Type B pancreatic cell (in vitro differentiated cells): ENCODE data around the gene HDAC9. TPM values are rescaled to one million over a fixed set of nuclear protein-coding genes. Genes with fewer than 3 reads are reported as not detected.
A peak's percentile ranks its signal among the peaks of the same experiment; 100 is the strongest.

Experiments used
- DNase-seq: peaks from one replicate; pipeline ENCODE4 v3.0.0; 2021; ENCODE audit warnings: mixed read lengths; ENCODE audit not compliant: unreplicated experiment; ENCODE audit errors: extremely low spot score
- H3K27ac Mint-ChIP-seq: 2 replicates; pipeline ENCODE4 v1.8.0; 2021; ENCODE audit warnings: mild to moderate bottlenecking, mixed read lengths
- H3K27me3 Mint-ChIP-seq: 2 replicates; pipeline ENCODE4 v1.8.0; 2021; ENCODE audit warnings: mixed read lengths
- H3K36me3 Mint-ChIP-seq: 2 replicates; pipeline ENCODE4 v1.8.0; 2021; ENCODE audit warnings: mixed read lengths
- H3K4me1 Mint-ChIP-seq: one replicate; pipeline ENCODE4 v1.8.0; 2021; ENCODE audit warnings: mixed read lengths; ENCODE audit not compliant: unreplicated experiment
- H3K4me3 Mint-ChIP-seq: 2 replicates; pipeline ENCODE4 v1.8.0; 2021; ENCODE audit warnings: mild to moderate bottlenecking, mixed read lengths
- H3K9me3 Mint-ChIP-seq: 2 replicates; pipeline ENCODE4 v1.8.0; 2021; ENCODE audit warnings: mixed read lengths
- total RNA-seq: library from RNA; stranded (reverse); gene quantifications from 2 replicates; pipeline ENCODE4 v1.2.1, GENCODE V29; 2021; ENCODE audit warnings: low replicate concordance
- TF ChIP-seq, protein P1 (sequence below): fragments of 200-600 bp; sonication (generic); conservative IDR thresholded peaks from 2 replicates; pipeline ENCODE4 v1.5.0; 2021; ENCODE audit warnings: antibody characterized with exemption, mild to moderate bottlenecking

The HDAC9 gene
- total RNA-seq, 1 donor from 2014 or later: 6.8 TPM

DNA sequence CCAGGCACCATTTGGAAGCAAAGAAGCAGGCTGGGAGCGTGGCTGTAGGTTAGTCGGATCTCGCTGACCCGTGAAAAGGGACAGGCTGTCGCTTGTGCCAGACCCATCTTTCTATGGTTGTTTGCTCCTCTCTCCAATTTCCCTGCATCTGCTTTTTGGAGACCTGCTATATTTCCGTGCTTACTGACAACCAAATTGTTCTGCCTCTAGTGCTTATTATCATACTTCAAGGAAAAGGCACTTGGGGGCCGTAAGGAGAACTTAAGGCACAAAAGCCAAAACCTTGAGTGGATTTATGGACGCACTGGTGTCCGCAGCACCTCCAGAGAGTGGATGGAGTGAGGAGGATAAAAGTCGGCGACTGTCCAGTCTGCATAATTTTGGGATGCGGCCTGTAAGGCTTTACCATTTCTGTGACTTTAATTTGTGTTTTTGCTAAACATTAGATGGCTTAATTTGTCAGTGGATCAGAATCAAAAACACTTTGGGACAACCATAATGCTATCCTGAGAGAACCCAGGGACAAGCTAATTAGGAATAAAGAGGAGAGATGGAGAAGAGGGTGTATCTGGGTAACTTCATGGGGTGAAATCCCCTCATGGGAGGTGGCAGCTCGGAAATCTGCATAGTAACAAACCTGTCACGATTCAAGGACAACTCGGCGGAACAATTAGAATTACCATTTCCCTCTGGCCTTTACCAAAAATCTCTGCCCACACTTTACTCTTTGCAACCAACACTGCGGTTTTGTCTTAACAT, 206.7 kb downstream of the HDAC9 start:
- no peaks in the 10 kb centered on the region for H3K9me3 Mint-ChIP-seq

DNA sequence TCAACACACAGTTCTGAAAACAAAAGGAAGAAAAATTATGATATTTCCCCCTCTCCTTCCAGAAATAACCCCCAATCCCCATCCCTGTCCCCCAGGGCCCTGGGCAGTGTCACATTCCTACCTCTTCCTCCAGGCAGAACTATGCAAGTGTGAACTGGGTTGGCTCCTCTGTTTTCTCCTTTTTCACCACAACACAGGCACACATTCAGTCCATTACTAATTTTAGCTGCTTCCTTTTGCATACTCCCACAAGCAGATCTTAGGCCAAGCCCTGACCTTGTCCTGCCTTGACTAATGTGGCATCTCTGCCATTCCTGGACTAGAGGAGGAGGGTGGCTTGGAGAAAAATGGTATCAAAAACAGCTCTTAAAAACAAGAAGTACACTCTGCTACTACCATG, 208.1 kb downstream of the HDAC9 start:
- Mint-ChIP-seq H3K27me3 (no peaks in the 10 kb centered on the region), H3K9me3 (no peaks in the 10 kb centered on the region), H3K4me1 (peaks cover 29% of the 10 kb centered on the region), H3K27ac (no peak overlapping the region), H3K36me3 (no peaks in the 10 kb centered on the region), H3K4me3 (no peak overlapping the region)
- no peak for DNase-seq
- TF ChIP-seq, protein P1, sequence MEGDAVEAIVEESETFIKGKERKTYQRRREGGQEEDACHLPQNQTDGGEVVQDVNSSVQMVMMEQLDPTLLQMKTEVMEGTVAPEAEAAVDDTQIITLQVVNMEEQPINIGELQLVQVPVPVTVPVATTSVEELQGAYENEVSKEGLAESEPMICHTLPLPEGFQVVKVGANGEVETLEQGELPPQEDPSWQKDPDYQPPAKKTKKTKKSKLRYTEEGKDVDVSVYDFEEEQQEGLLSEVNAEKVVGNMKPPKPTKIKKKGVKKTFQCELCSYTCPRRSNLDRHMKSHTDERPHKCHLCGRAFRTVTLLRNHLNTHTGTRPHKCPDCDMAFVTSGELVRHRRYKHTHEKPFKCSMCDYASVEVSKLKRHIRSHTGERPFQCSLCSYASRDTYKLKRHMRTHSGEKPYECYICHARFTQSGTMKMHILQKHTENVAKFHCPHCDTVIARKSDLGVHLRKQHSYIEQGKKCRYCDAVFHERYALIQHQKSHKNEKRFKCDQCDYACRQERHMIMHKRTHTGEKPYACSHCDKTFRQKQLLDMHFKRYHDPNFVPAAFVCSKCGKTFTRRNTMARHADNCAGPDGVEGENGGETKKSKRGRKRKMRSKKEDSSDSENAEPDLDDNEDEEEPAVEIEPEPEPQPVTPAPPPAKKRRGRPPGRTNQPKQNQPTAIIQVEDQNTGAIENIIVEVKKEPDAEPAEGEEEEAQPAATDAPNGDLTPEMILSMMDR: no peak

More for the DNA sequence above, 206.7 kb downstream of the HDAC9 start:
- TF ChIP-seq, protein P1: no peak
- no peaks in the 10 kb centered on the region for H3K27me3 Mint-ChIP-seq
- no peaks in the 10 kb centered on the region for H3K36me3 Mint-ChIP-seq
- DNase-seq: no peak
- peaks cover 29% of the 10 kb centered on the region for H3K4me1 Mint-ChIP-seq
- no peak overlapping the region for H3K4me3 Mint-ChIP-seq
- H3K27ac Mint-ChIP-seq: no peak overlapping the region

DNA sequence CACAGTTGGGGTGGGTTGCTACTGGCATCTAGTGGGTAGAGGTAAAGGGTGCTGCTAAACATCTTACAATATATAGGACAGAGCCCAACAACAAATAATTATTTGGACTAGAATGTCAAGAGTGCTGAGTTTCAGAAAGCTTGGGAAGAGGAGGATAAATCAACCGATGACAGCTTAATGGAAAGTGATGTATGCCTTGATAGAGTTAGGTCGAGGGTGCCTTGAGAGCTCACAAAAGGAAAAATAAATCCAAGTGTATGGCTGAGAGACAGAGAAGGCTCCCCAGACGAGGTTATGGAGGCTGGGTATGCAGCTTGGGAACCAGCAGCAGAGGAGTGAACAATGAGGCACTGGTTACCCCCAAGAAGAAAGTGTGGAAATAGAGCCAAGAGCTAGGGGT, 211.1 kb downstream of the HDAC9 start:
- Mint-ChIP-seq H3K4me1 (peaks cover 27% of the 10 kb centered on the region), H3K27ac (no peak overlapping the region), H3K4me3 (no peak overlapping the region), H3K9me3 (peaks cover 4% of the 10 kb centered on the region), H3K36me3 (no peaks in the 10 kb centered on the region), H3K27me3 (no peaks in the 10 kb centered on the region)
- DNase-seq: no peak
- TF ChIP-seq, protein P1: no peak

DNA sequence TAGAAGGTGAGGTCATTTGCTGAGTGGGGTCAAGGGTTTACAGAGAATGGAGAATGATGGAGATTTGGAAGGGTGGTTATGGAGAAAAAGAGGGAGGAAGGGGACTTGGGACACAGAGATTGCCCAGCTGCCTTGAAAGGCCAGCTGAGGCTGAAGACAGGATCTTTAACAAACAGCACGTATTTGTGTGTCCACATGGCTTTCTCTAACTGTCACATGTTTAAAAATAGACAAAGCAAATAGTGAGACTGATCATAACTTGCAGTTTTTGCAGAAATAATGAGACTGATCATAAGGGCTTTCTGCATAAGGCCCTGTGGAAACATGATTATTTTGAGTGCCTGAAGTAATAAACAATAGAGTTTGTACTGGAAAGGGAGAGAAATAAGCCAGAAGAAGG, 212.7 kb downstream of the HDAC9 start:
- no peak for DNase-seq
- H3K4me3 Mint-ChIP-seq: no peak overlapping the region
- H3K36me3 Mint-ChIP-seq: no peaks in the 10 kb centered on the region
- no peaks in the 10 kb centered on the region for H3K27me3 Mint-ChIP-seq
- TF ChIP-seq, protein P1: no peak
- H3K27ac Mint-ChIP-seq: peak overlapping the region; percentile 37
- H3K4me1 Mint-ChIP-seq: peaks cover 30% of the 10 kb centered on the region
- peaks cover 5% of the 10 kb centered on the region for H3K9me3 Mint-ChIP-seq

DNA sequence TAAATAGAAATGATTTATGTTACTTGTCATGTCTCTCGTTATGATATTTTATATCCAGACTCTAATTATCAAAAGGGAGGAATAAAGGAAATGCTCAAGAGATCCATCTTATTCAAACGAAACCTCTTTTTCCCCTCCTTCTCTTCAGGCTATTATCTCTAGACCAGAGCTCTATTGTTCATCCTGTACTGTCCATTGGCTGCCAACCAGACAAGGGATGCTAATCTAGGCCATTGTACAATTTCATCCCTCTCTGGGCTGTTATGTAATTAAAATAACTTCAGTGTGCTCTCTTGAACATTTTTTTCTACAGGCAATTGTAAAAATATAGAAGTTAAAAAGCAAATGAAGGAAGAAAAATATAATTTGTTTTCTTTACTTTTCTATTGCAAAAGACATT, 220.4 kb downstream of the HDAC9 start:
- no peak overlapping the region for H3K27ac Mint-ChIP-seq
- peaks cover 5% of the 10 kb centered on the region for H3K9me3 Mint-ChIP-seq
- H3K36me3 Mint-ChIP-seq: no peaks in the 10 kb centered on the region
- H3K27me3 Mint-ChIP-seq: no peaks in the 10 kb centered on the region
- DNase-seq: no peak
- peaks cover 5% of the 10 kb centered on the region for H3K4me1 Mint-ChIP-seq
- H3K4me3 Mint-ChIP-seq: no peak overlapping the region
- TF ChIP-seq, protein P1: no peak
